DOHH2 (cell line): ENCODE results near the gene DOCK1.

ENCODE experiments used
- H3F3A ChIP-seq: fragments of 200-600 bp; sonication (generic), shearing (Covaris generic); 2 replicates; pipeline ENCODE4 v1.6.0; 2016; ENCODE audit warnings: antibody characterized with exemption, mild to moderate bottlenecking; ENCODE audit not compliant: control insufficient read depth, insufficient read depth
- H3K27ac ChIP-seq: fragments of 200-600 bp; sonication (generic); 2 replicates; pipeline ENCODE4 v1.5.1; 2014; ENCODE audit warnings: low read depth, mild to moderate bottlenecking, low read length, moderate library complexity
- H3K27me3 ChIP-seq: fragments of 200-600 bp; sonication (generic); 2 replicates; pipeline ENCODE4 v1.6.1; 2014; ENCODE audit warnings: mild to moderate bottlenecking, low read length, mixed read lengths; ENCODE audit not compliant: control insufficient read depth
- H3K36me3 ChIP-seq: fragments of 200-600 bp; sonication (generic); 2 replicates; pipeline ENCODE4 v1.6.1; 2014; ENCODE audit warnings: mild to moderate bottlenecking, low read length, moderate library complexity, mixed read lengths; ENCODE audit not compliant: control insufficient read depth
- H3K4me1 ChIP-seq: fragments of 200-600 bp; sonication (generic); 2 replicates; pipeline ENCODE4 v1.6.1; 2014; ENCODE audit warnings: mild to moderate bottlenecking, low read length, mixed read lengths; ENCODE audit not compliant: control insufficient read depth
- H3K4me2 ChIP-seq: fragments of 200-600 bp; sonication (generic); 2 replicates; pipeline ENCODE4 v1.6.0; 2014; ENCODE audit warnings: mild to moderate bottlenecking, low read length, moderate library complexity
- H3K4me3 ChIP-seq: fragments of 200-600 bp; sonication (generic); 2 replicates; pipeline ENCODE4 v1.5.1; 2014; ENCODE audit warnings: mild to moderate bottlenecking, low read length, mixed read lengths
- H3K79me2 ChIP-seq: fragments of 200-600 bp; sonication (generic); 2 replicates; pipeline ENCODE4 v1.6.1; 2014; ENCODE audit warnings: mild to moderate bottlenecking, low read length, mixed read lengths; ENCODE audit not compliant: control insufficient read depth
- H3K9me2 ChIP-seq: fragments of 200-600 bp; sonication (generic); replicated peaks from 2 replicates; pipeline ENCODE4 v1.6.1; 2014; ENCODE audit warnings: mild to moderate bottlenecking, low read length, mixed read lengths; ENCODE audit not compliant: control insufficient read depth
- H3K9me3 ChIP-seq: fragments of 200-600 bp; sonication (generic); 2 replicates; pipeline ENCODE4 v1.6.1; 2014; ENCODE audit warnings: antibody characterized with exemption, low read length, mixed read lengths; ENCODE audit not compliant: control insufficient read depth, insufficient read depth
- H4K20me1 ChIP-seq: fragments of 200-600 bp; sonication (generic); 2 replicates; pipeline ENCODE4 v1.6.0; 2014; ENCODE audit warnings: low read depth, mild to moderate bottlenecking, antibody characterized with exemption, low read length, moderate library complexity; ENCODE audit not compliant: control insufficient read depth, insufficient read depth
- EZH2phosphoT487 ChIP-seq: fragments of 200-600 bp; sonication (generic); IDR thresholded peaks from 2 replicates; pipeline ENCODE4 v1.6.1; 2017; ENCODE audit warnings: borderline replicate concordance, mild to moderate bottlenecking, antibody characterized with exemption, low read length, moderate library complexity, mixed read lengths
- TF ChIP-seq, protein P1 (sequence below): fragments of 200-600 bp; sonication (generic); IDR thresholded peaks from one replicate; pipeline ENCODE4 v1.5.1; 2014; ENCODE audit warnings: antibody characterized with exemption, mild to moderate bottlenecking, low read depth, low read length; ENCODE audit not compliant: poor library complexity, severe bottlenecking

The DOCK1 gene

DNA sequence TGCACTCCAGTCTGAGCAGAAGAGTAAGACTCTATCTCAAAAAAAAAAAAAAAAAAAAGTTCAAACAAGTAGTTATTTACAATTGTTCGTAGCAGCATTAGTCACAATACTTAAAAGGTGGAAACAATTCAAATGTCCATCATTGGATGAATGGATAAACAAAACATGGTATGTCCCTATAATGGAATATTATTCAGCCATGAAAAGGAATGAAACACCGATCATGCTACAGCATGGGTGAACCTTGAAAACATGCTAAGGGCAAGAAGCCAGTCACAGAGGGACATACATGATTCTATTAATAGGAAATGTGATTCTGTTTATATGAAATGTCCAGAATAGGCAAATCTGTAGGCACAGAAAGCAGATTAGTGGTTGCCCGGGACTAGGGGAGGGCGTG lies 15.9 kb downstream of the DOCK1 start:
- Histone ChIP-seq H3K4me1 (no peaks in the 10 kb centered on the region), H3K9me2 (no peaks in the 10 kb centered on the region), H3K79me2 (no peaks in the 10 kb centered on the region), H3K4me2 (no peak overlapping the region), H3K4me3 (no peak overlapping the region), H4K20me1 (no peaks in the 10 kb centered on the region), H3K27ac (no peak overlapping the region), H3K9me3 (no peaks in the 10 kb centered on the region), H3K36me3 (no peaks in the 10 kb centered on the region), H3K27me3 (no peaks in the 10 kb centered on the region), H3F3A (no peaks in the 10 kb centered on the region)
- TF ChIP-seq, protein P1, sequence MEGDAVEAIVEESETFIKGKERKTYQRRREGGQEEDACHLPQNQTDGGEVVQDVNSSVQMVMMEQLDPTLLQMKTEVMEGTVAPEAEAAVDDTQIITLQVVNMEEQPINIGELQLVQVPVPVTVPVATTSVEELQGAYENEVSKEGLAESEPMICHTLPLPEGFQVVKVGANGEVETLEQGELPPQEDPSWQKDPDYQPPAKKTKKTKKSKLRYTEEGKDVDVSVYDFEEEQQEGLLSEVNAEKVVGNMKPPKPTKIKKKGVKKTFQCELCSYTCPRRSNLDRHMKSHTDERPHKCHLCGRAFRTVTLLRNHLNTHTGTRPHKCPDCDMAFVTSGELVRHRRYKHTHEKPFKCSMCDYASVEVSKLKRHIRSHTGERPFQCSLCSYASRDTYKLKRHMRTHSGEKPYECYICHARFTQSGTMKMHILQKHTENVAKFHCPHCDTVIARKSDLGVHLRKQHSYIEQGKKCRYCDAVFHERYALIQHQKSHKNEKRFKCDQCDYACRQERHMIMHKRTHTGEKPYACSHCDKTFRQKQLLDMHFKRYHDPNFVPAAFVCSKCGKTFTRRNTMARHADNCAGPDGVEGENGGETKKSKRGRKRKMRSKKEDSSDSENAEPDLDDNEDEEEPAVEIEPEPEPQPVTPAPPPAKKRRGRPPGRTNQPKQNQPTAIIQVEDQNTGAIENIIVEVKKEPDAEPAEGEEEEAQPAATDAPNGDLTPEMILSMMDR, result no peak
- no peak for TF ChIP-seq EZH2phosphoT487

DNA sequence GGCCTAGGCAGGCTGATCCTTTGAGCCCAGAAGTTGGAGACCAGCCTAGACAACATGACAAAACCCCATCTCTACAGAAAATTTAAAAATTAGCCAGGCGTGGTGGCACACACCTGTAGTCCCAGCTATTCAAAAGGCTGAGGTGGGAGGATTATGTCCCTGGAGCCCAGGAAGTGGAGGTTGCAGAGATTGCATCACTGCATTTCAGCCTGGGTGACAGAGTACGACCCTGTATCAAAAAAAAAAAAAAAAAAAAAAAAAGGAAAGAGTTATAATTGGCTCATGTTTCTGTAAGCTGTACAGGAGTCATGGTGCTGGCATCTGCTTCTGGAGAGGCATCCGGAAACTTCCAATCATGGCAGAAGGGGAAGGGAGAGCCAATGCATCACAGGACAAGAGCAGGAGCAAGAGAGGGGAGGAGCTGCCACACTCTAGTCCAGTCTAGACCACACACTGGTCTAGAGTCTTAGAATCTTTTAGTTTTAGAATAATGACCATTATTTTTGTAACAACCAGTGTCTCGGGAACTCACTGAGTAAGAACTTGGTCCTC lies 16.8 kb downstream of the DOCK1 start:
- no peaks in the 10 kb centered on the region for H4K20me1 ChIP-seq
- H3K9me3 ChIP-seq, result no peaks in the 10 kb centered on the region
- H3K9me2 ChIP-seq, result no peaks in the 10 kb centered on the region
- H3K36me3 ChIP-seq, result no peaks in the 10 kb centered on the region
- no peak overlapping the region for H3K4me3 ChIP-seq
- H3F3A ChIP-seq, result no peaks in the 10 kb centered on the region
- no peaks in the 10 kb centered on the region for H3K4me1 ChIP-seq
- H3K79me2 ChIP-seq, result no peaks in the 10 kb centered on the region
- no peaks in the 10 kb centered on the region for H3K27me3 ChIP-seq
- H3K4me2 ChIP-seq, result no peak overlapping the region
- no peak for TF ChIP-seq EZH2phosphoT487
- TF ChIP-seq, protein P1, result no peak
- no peak overlapping the region for H3K27ac ChIP-seq

DNA sequence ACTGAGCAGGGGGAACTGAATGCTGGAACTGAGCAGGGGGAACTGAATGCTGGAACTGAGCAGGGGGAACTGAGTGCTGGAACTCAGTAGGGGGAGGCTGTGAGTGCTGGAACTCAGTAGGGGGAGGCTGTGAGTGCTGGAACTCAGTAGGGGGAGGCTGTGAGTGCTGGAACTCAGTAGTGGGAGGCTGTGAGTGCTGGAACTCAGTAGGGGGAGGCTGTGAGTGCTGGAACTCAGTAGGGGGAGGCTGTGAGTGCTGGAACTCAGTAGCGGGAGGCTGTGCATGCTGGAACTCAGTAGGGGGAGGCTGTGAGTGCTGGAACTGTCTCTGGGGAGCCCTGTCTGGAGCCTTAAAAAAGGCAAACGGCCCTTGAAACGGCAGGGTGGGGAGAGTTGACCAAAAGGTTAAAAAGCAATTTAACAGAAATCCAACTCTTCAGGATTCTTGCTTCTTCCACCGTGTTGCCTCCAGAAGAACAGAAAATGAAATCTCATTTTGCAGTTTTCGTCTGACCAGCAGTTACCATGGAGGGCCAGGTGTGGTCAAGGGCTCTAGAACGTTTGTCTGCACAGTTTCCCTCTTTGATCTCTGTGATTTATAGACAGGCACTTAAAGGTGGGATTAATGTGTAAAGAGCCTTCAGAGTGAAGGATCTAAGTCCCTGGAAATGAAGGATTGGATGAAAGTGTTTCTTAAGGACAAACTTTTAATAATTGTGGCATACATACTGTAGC lies 19.1 kb downstream of the DOCK1 start:
- Histone ChIP-seq H3K9me2 (no peaks in the 10 kb centered on the region), H3K27ac (no peak overlapping the region), H4K20me1 (no peaks in the 10 kb centered on the region), H3K36me3 (no peaks in the 10 kb centered on the region), H3K4me2 (no peak overlapping the region), H3K79me2 (no peaks in the 10 kb centered on the region), H3K4me1 (no peaks in the 10 kb centered on the region), H3K9me3 (peaks cover 3% of the 10 kb centered on the region; the same call in 1 of the 2 replicates), H3F3A (no peaks in the 10 kb centered on the region), H3K4me3 (no peak overlapping the region), H3K27me3 (no peaks in the 10 kb centered on the region)
- no peak for TF ChIP-seq EZH2phosphoT487
- TF ChIP-seq, protein P1, result no peak
